Left ventricle myocardium inferior (tissue), 1 donor: ENCODE data around the gene TMEM126A. TPM values are rescaled to one million over a fixed set of nuclear protein-coding genes. Genes with fewer than 3 reads are reported as not detected.

ENCODE experiments used
- DNase-seq: peaks from one replicate; pipeline ENCODE4 v3.0.0-alpha.2; 2020
- H3K27ac ChIP-seq: fragments of 200-600 bp; replicated peaks from 2 replicates; pipeline ENCODE4 v1.8.0; 2021
- H3K27me3 ChIP-seq: fragments of 200-600 bp; 2 replicates; pipeline ENCODE4 v1.8.0; 2021; ENCODE audit warnings: low read depth
- H3K36me3 ChIP-seq: fragments of 200-600 bp; 2 replicates; pipeline ENCODE4 v1.8.0; 2021
- H3K4me1 ChIP-seq: fragments of 200-600 bp; 2 replicates; pipeline ENCODE4 v1.8.0; 2021
- H3K4me3 ChIP-seq: fragments of 200-600 bp; 2 replicates; pipeline ENCODE4 v1.8.0; 2021; ENCODE audit warnings: mild to moderate bottlenecking, moderate library complexity
- H3K9me3 ChIP-seq: fragments of 200-600 bp; replicated peaks from 2 replicates; pipeline ENCODE4 v1.8.0; 2021
- CTCF ChIP-seq: fragments of 200-600 bp; IDR thresholded peaks from 2 replicates; pipeline ENCODE4 v1.8.0; 2021; ENCODE audit warnings: antibody characterized with exemption, mild to moderate bottlenecking, borderline replicate concordance
- intact Hi-C: fragments of 100-400 bp; cut with micrococcal nuclease; formaldehyde crosslinking; loops from one replicate; pipeline ENCODE4 v1.11.0; 2022
- total RNA-seq: library from RNA; stranded (reverse); fragmentation: NEBNext Ultra II Directional; extraction: Animal tissue kit (Norgen Biotek cat#: 25700); gene quantifications from one replicate; pipeline ENCODE4 v1.2.1, GENCODE V29; 2021
- donor health status: DM: no; HTN: yes; CAD: no; lungs with severe emphysema.

Gene TMEM126A
- total RNA-seq, 1 donor from 2014 or later = 75.2 TPM

GRCh38 chr11:85628771-85629341 lies 18.9 kb upstream of the TMEM126A start:
- H3K4me1 ChIP-seq = peaks cover 60% of the 10 kb centered on the region
- no peak for TF ChIP-seq CTCF
- peaks cover 21% of the 10 kb centered on the region for H3K36me3 ChIP-seq
- peak overlapping the region; percentile 82 for H3K4me3 ChIP-seq
- H3K27me3 ChIP-seq = no peaks in the 10 kb centered on the region
- intact Hi-C loops = no loop called here
- H3K9me3 ChIP-seq = no peaks in the 10 kb centered on the region
- H3K27ac ChIP-seq = peak overlapping the region; percentile 95
- no peak for DNase-seq

- H3K9me3 ChIP-seq = no peaks in the 10 kb centered on the region
- H3K4me1 ChIP-seq = peaks cover 17% of the 10 kb centered on the region
- intact Hi-C loops = no loop called here
- no peak overlapping the region for H3K27ac ChIP-seq
- no peak overlapping the region for H3K4me3 ChIP-seq
- peaks cover 57% of the 10 kb centered on the region for H3K36me3 ChIP-seq
- no peak for TF ChIP-seq CTCF
- no peaks in the 10 kb centered on the region for H3K27me3 ChIP-seq
- DNase-seq = no peak
Observed at GRCh38 chr11:85634747-85635146, 13.0 kb upstream of the TMEM126A start.

- peak overlapping the region; percentile 48 for H3K27ac ChIP-seq
- intact Hi-C loops = no loop called here
- H3K9me3 ChIP-seq = no peaks in the 10 kb centered on the region
- no peak for TF ChIP-seq CTCF
- no peaks in the 10 kb centered on the region for H3K36me3 ChIP-seq
- peak; percentile 35 for DNase-seq
- H3K27me3 ChIP-seq = no peaks in the 10 kb centered on the region
- H3K4me3 ChIP-seq = peak overlapping the region; percentile 30
- peaks cover 27% of the 10 kb centered on the region for H3K4me1 ChIP-seq
Observed at GRCh38 chr11:85643191-85643614, 4.6 kb upstream of the TMEM126A start.

- H3K36me3 ChIP-seq = peaks cover 8% of the 10 kb centered on the region
- no peaks in the 10 kb centered on the region for H3K27me3 ChIP-seq
- intact Hi-C loops = no loop called here
- TF ChIP-seq CTCF = no peak
- H3K4me3 ChIP-seq = peak overlapping the region; percentile 72
- no peaks in the 10 kb centered on the region for H3K9me3 ChIP-seq
- peaks cover 40% of the 10 kb centered on the region for H3K4me1 ChIP-seq
- H3K27ac ChIP-seq = peak overlapping the region; percentile 83
- DNase-seq = no peak
Observed at GRCh38 chr11:85647078-85647477, 689 bp upstream of the TMEM126A start.

GRCh38 chr11:85651118-85651517 lies 3.4 kb downstream of the TMEM126A start:
- Histone ChIP-seq H3K9me3 (no peaks in the 10 kb centered on the region), H3K36me3 (peaks cover 29% of the 10 kb centered on the region), H3K4me3 (no peak overlapping the region), H3K27me3 (no peaks in the 10 kb centered on the region), H3K27ac (no peak overlapping the region), H3K4me1 (peaks cover 44% of the 10 kb centered on the region)
- DNase-seq = no peak
- intact Hi-C loops = no loop called here
- no peak for TF ChIP-seq CTCF
